Peyer's patch (tissue), 4 donors: ENCODE results near the gene IFNAR1. TPM values are rescaled to one million over a fixed set of nuclear protein-coding genes. Genes with fewer than 3 reads are reported as not detected.
A peak's percentile ranks its signal among the peaks of the same experiment; 100 is the strongest.
"Not testable (repeated sequence)": the region's sequence is repeated elsewhere in the genome, so short reads cannot be mapped to it uniquely, and the experiment has no call there.

Experiments used
- DNase-seq, 3 donors: peaks; one replicate each; pipeline ENCODE4 v3.0.0-alpha.2; 2017 to 2019
- H3K27ac ChIP-seq, 4 donors: fragments of 200-600 bp; sonication (generic); one replicate each; pipeline ENCODE4 v1.5.1; 2016 to 2019
- H3K27me3 ChIP-seq, 2 donors: fragments of 200-600 bp; sonication (generic); one replicate each; pipeline ENCODE4 v1.5.1; 2019
- H3K36me3 ChIP-seq, 3 donors: fragments of 200-600 bp; sonication (generic); one replicate each; pipeline ENCODE4 v1.5.1; 2016 to 2019
- H3K4me1 ChIP-seq, 4 donors: fragments of 200-600 bp; sonication (generic); one replicate each; pipeline ENCODE4 v1.5.1; 2016 to 2019
- H3K4me3 ChIP-seq, 4 donors: fragments of 200-600 bp; sonication (generic); 1 replicate in 3 of 4; 2 replicates in 1 of 4; pipeline ENCODE4 v1.5.1; 2016 to 2019; ENCODE audit warnings: mild to moderate bottlenecking in 1 of 4
- H3K9me3 ChIP-seq, 4 donors: fragments of 200-600 bp; sonication (generic); one replicate each; pipeline ENCODE4 v1.5.1; 2016 to 2019; ENCODE audit warnings: mild to moderate bottlenecking in 1 of 4
- CTCF ChIP-seq, 6 experiments: fragments of 450-650 bp in 4 of 6; fragments of 200-600 bp in 2 of 6; sonication (generic) in 1 of 6; IDR thresholded peaks; one replicate each; pipeline ENCODE4 v1.5.1; 2017 to 2019; ENCODE audit warnings: antibody characterized with exemption in 6 of 6, mild to moderate bottlenecking in 3 of 6, moderate library complexity in 1 of 6
- POLR2A ChIP-seq, 2 donors: fragments of 450-650 bp; IDR thresholded peaks; one replicate each; pipeline ENCODE4 v1.5.1; 2017; ENCODE audit warnings: antibody characterized with exemption in 2 of 2, mild to moderate bottlenecking in 2 of 2, moderate library complexity in 2 of 2
- total RNA-seq, 4 donors: library from RNA; depleted of rRNA; stranded (reverse); fragments of >200 nt; gene quantifications; one replicate each; pipeline ENCODE4 v1.1.0, GENCODE V29; 2016

IFNAR1 gene
- total RNA-seq, 4 donors from 2014 or later: 14.9 to 23.1 (median 21.9) TPM

- H3K9me3 ChIP-seq: no peaks in the 10 kb centered on the region
- H3K36me3 ChIP-seq: no peaks in the 10 kb centered on the region
- no peaks in the 10 kb centered on the region for H3K27me3 ChIP-seq
- H3K4me3 ChIP-seq: no peak overlapping the region
- no peak for DNase-seq
- TF ChIP-seq CTCF (IDR thresholded peaks at IDR 0.05) (no peak), POLR2A (IDR thresholded peaks at IDR 0.05) (no peak)
- no peak overlapping the region for H3K27ac ChIP-seq
- H3K4me1 ChIP-seq: no peaks in the 10 kb centered on the region
Observed at GRCh38 chr21:33314111-33314510, 10.7 kb upstream of the IFNAR1 start.

GRCh38 chr21:33315946-33316710 lies 8.6 kb upstream of the IFNAR1 start:
- TF ChIP-seq POLR2A (IDR thresholded peaks at IDR 0.05): no peak
- Histone ChIP-seq H3K4me1 (no peaks in the 10 kb centered on the region), H3K4me3 (no peak overlapping the region), H3K27me3 (no peaks in the 10 kb centered on the region), H3K9me3 (no peaks in the 10 kb centered on the region), H3K27ac (no peak overlapping the region), H3K36me3 (no peaks in the 10 kb centered on the region)
- DNase-seq: no peak

DNA sequence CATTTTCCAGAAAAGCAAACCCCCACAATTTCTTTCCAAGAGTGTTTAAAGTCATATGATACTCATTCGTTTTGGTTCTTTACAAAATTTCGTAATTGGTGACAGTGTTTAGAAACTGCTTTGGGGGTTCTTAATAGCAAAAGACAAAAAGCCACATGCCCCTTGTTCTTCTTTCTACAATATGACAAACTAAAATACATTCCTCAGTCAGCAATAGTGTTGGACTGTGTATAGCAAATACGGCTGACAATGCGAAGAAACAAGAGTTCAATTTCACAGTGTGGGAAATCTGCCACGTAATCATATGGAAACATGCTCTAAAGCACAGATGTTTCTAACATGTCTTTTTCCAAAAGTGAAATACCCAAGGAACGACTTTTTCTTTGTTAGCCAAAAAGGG lies 7.6 kb upstream of the IFNAR1 start:
- TF ChIP-seq POLR2A (IDR thresholded peaks at IDR 0.05) (no peak), CTCF (IDR thresholded peaks at IDR 0.05) (no peak)

GRCh38 chr21:33317786-33318486 lies 6.8 kb upstream of the IFNAR1 start:
- Histone ChIP-seq H3K9me3 (no peaks in the 10 kb centered on the region), H3K27ac (no peak overlapping the region), H3K4me3 (no peak overlapping the region), H3K4me1 (no peaks in the 10 kb centered on the region), H3K27me3 (no peaks in the 10 kb centered on the region), H3K36me3 (no peaks in the 10 kb centered on the region)
- DNase-seq: no peak
- TF ChIP-seq CTCF (IDR thresholded peaks at IDR 0.05): no peak
- TF ChIP-seq POLR2A (IDR thresholded peaks at IDR 0.05): no peak

More for the DNA sequence above, 7.6 kb upstream of the IFNAR1 start:
- H3K4me3 ChIP-seq: no peak overlapping the region
- H3K27ac ChIP-seq: no peak overlapping the region
- no peak for DNase-seq
- no peaks in the 10 kb centered on the region for H3K4me1 ChIP-seq
- H3K36me3 ChIP-seq: no peaks in the 10 kb centered on the region
- no peaks in the 10 kb centered on the region for H3K27me3 ChIP-seq
- no peaks in the 10 kb centered on the region for H3K9me3 ChIP-seq

- not testable (repeated sequence) for H3K4me1 ChIP-seq, H3K4me3 ChIP-seq, H3K9me3 ChIP-seq, H3K36me3 ChIP-seq, H3K27ac ChIP-seq, DNase-seq, H3K27me3 ChIP-seq
Observed at GRCh38 chr21:33321005-33321404, 3.8 kb upstream of the IFNAR1 start.

GRCh38 chr21:33323610-33324009 lies 1.2 kb upstream of the IFNAR1 start:
- not testable (repeated sequence) for H3K9me3 ChIP-seq, DNase-seq, H3K27me3 ChIP-seq, H3K36me3 ChIP-seq, H3K27ac ChIP-seq
- Histone ChIP-seq H3K4me1 (peaks cover 0 to 30% (median 3%) of the 10 kb centered on the region in 4 donors), H3K4me3 (peak overlapping the region in 2 of 4 donors; percentile 79 to 84)
